Tibial artery (tissue), 4 donors: ENCODE results near the gene RPS5.

Experiments
- DNase-seq, 2 donors: peaks; one replicate each; pipeline ENCODE4 v3.0.0-alpha.2; 2019
- H3K27ac ChIP-seq, 2 donors: fragments of 200-600 bp; sonication (generic) in 1 of 2; 1 replicate in 1 of 2; 2 replicates in 1 of 2; pipeline ENCODE4 v1.5.1; 2018 to 2019; ENCODE audit warnings: mild to moderate bottlenecking in 1 of 2
- H3K27me3 ChIP-seq, 2 donors: fragments of 200-600 bp; sonication (generic) in 1 of 2; one replicate each; pipeline versions ENCODE4 v1.5.1 to v1.6.0; 2016 to 2019
- H3K36me3 ChIP-seq, 3 donors: fragments of 200-600 bp; sonication (generic) in 2 of 3; one replicate each; pipeline ENCODE4 v1.5.1; 2016 to 2019; ENCODE audit warnings: mild to moderate bottlenecking in 2 of 3
- H3K4me1 ChIP-seq, 4 donors: fragments of 200-600 bp; sonication (generic) in 2 of 4; 1 replicate in 3 of 4; 2 replicates in 1 of 4; pipeline ENCODE4 v1.5.1; 2016 to 2019
- H3K4me3 ChIP-seq, 2 donors: fragments of 200-600 bp; sonication (generic) in 1 of 2; 1 replicate in 1 of 2; 2 replicates in 1 of 2; pipeline ENCODE4 v1.5.1; 2018 to 2019; ENCODE audit warnings: mild to moderate bottlenecking in 2 of 2
- H3K9me3 ChIP-seq, 3 donors: fragments of 200-600 bp; sonication (generic) in 1 of 3; one replicate each; pipeline ENCODE4 v1.5.1; 2016 to 2019
- intact Hi-C: fragments of 100-400 bp; cut with DNase I; formaldehyde crosslinking; loops from one replicate; pipeline ENCODE4 v1.15.0; 2023; ENCODE audit warnings: low total_unique reads
- TF ChIP-seq, protein P1 (sequence below), 2 experiments: fragments of 200-600 bp in 1 of 2; fragments of 450-650 bp in 1 of 2; IDR thresholded peaks; one replicate each; pipeline ENCODE4 v1.5.1; 2017 to 2019; ENCODE audit warnings: antibody characterized with exemption in 2 of 2, mild to moderate bottlenecking in 1 of 2, moderate library complexity in 1 of 2

The RPS5 gene

DNA sequence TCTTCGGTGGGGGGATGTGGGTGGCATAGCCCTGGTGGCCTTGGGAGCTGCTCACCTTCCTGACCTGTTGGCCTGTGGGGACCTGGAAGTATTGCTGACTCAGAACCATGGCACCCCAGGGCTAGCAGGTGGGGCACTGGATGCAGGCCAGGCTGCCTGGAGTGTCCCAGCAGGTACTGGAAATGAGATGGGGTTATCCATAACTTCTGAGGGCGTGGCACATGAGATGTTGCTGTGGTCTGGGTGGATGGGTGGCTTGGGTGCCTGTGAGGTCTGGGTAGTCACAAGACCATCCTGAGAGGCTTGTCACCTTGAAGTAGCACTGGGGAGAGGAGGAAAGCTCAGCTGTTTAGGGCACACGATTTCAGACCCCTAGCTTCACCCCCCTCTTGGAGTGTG lies 7.8 kb downstream of the RPS5 start:
- no peak overlapping the region for H3K4me3 ChIP-seq
- H3K4me1 ChIP-seq = peaks cover 0 to 25% (median 5%) of the 10 kb centered on the region in 4 donors
- intact Hi-C loops = no loop called here
- peaks cover 0 to 26% of the 10 kb centered on the region in 2 donors for H3K27me3 ChIP-seq
- TF ChIP-seq, protein P1, sequence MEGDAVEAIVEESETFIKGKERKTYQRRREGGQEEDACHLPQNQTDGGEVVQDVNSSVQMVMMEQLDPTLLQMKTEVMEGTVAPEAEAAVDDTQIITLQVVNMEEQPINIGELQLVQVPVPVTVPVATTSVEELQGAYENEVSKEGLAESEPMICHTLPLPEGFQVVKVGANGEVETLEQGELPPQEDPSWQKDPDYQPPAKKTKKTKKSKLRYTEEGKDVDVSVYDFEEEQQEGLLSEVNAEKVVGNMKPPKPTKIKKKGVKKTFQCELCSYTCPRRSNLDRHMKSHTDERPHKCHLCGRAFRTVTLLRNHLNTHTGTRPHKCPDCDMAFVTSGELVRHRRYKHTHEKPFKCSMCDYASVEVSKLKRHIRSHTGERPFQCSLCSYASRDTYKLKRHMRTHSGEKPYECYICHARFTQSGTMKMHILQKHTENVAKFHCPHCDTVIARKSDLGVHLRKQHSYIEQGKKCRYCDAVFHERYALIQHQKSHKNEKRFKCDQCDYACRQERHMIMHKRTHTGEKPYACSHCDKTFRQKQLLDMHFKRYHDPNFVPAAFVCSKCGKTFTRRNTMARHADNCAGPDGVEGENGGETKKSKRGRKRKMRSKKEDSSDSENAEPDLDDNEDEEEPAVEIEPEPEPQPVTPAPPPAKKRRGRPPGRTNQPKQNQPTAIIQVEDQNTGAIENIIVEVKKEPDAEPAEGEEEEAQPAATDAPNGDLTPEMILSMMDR (IDR thresholded peaks at IDR 0.05) = no peak
- H3K27ac ChIP-seq = no peak overlapping the region
- no peak for DNase-seq
- peaks cover 35 to 55% (median 49%) of the 10 kb centered on the region in 3 donors for H3K36me3 ChIP-seq
- H3K9me3 ChIP-seq = no peaks in the 10 kb centered on the region

DNA sequence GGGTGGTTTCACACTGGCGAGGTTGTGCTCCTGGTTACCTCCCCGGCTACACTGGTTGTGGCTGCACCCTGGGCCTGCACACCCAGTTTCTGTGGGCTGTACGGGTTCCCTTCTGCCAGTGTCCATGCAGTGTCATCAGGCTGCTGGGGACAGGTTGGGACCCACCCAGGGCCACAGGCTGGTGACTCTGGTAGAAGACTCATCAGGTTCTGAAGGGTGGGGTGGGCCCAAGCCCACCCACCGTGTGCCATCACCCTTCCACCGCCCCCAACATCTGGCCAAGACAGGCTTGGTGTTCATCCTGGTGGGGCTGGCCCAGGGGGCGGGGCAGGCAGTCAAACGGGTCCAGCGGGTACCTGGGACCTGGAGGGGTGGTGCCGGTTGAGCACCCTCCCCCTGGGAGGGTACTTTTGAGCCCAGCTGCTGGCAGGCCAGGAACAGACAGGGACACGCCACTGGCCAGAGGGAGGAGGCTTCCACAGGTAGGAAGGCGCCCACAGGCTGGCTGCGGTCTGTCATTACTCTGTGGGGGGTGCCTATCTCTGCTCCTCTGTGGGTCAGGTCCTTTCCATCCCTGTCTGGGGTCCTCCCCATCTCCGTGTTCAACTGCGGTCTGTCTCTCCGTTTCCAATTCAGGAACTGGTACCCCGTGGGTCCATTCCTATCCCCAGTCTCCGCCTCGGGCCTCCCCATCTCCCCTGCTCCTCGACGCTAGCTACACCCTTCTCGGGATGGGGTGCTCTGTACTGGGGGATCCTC lies 8.3 kb downstream of the RPS5 start, which contains the start of gene RNF225:
Gene RNF225 (plus strand): TSS at position 437 of the 759 bp plus-strand sequence. CDS start 434 bp downstream, outside the sequence.
- intact Hi-C loops = no loop called here
- peaks cover 31 to 50% (median 48%) of the 10 kb centered on the region in 3 donors for H3K36me3 ChIP-seq
- H3K27me3 ChIP-seq = peaks cover 0 to 26% of the 10 kb centered on the region in 2 donors
- H3K9me3 ChIP-seq = no peaks in the 10 kb centered on the region
- no peak within 1 kb of the TSS for H3K27ac ChIP-seq
- no peak within 1 kb of the TSS for H3K4me3 ChIP-seq
- no peak for DNase-seq
- TF ChIP-seq, protein P1 (IDR thresholded peaks at IDR 0.05) = no peak
- peaks cover 0 to 26% (median 10%) of the 10 kb centered on the region in 4 donors for H3K4me1 ChIP-seq

DNA sequence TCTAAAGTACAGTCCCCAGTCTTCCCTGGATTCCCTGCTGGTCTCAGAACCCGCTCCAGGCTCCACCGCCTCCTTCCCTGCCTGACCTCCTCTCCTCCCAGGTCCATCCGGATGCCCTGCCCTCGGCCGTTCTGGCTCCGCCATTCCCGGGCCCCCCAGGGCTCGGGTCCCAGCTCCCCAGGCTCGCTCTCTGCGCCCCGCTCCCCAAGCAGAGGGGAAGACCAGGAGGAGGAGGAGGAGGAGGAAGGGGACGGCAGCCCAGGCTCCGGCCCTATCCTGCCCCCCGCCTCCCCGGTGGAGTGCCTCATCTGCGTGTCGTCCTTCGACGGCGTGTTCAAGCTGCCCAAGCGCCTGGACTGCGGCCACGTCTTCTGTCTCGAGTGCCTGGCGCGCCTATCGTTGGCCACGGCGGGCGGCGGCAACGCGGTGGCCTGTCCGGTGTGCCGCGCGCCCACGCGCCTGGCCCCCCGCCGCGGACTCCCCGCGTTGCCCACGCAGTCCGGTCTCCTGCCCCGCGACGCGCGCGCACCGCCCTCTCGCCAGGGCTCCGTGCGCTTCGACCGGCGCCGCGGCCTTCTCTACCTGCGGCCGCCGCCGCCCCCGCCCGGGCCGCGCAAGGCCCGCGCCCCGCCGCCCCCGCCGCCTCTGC lies 9.0 kb downstream of the RPS5 start:
- intact Hi-C loops = no loop called here
- H3K4me3 ChIP-seq = no peak overlapping the region
- TF ChIP-seq, protein P1 (IDR thresholded peaks at IDR 0.05) = no peak
- H3K4me1 ChIP-seq = peaks cover 0 to 29% (median 16%) of the 10 kb centered on the region in 4 donors
- H3K27me3 ChIP-seq = peaks cover 0 to 26% of the 10 kb centered on the region in 2 donors
- DNase-seq = no peak
- no peaks in the 10 kb centered on the region for H3K9me3 ChIP-seq
- H3K36me3 ChIP-seq = peaks cover 31 to 43% (median 41%) of the 10 kb centered on the region in 3 donors
- no peak overlapping the region for H3K27ac ChIP-seq

DNA sequence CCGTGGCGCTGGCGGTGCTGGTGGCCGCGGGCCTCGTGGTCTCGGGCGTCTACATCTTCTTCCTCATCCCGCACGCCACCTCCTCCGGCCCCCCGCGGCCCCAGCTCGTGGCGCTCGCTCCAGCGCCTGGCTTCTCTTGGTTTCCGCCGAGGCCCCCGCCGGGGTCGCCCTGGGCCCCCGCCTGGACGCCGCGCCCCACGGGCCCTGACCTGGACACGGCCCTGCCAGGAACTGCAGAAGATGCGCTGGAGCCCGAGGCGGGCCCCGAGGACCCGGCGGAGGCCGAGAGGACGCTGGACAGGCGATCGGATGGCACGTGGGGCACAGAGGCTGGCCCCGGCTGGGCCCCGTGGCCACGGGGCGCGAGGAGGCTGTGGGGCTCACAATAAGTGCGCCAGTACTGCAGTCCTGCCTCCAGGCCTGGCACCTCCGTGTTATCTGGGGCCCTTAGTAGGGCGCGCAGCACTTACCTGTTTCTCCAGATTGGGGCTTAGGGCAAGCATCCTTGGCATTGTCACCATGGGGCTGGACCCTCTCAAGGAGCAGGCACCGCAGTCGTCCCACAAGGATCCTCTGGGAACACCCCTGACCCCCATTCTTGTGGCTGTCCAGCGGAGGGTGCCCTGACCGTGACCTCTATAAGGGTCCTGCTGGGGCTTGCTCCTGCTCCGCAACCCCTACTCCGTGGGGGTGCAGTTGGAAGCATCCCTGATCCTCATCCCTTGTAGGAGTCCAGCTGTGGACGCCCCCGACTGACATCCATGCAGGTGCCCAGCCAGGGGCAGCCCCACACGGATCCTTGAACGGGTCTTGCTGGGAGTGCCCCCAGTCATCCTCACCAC lies 9.8 kb downstream of the RPS5 start:
- Histone ChIP-seq H3K27ac (no peak overlapping the region), H3K27me3 (peaks cover 0 to 26% of the 10 kb centered on the region in 2 donors), H3K9me3 (no peaks in the 10 kb centered on the region), H3K36me3 (peaks cover 31 to 35% (median 33%) of the 10 kb centered on the region in 3 donors), H3K4me3 (no peak overlapping the region), H3K4me1 (peaks cover 0 to 32% (median 21%) of the 10 kb centered on the region in 4 donors)
- no peak for DNase-seq
- intact Hi-C loops = no loop called here
- TF ChIP-seq, protein P1 (IDR thresholded peaks at IDR 0.05) = no peak

DNA sequence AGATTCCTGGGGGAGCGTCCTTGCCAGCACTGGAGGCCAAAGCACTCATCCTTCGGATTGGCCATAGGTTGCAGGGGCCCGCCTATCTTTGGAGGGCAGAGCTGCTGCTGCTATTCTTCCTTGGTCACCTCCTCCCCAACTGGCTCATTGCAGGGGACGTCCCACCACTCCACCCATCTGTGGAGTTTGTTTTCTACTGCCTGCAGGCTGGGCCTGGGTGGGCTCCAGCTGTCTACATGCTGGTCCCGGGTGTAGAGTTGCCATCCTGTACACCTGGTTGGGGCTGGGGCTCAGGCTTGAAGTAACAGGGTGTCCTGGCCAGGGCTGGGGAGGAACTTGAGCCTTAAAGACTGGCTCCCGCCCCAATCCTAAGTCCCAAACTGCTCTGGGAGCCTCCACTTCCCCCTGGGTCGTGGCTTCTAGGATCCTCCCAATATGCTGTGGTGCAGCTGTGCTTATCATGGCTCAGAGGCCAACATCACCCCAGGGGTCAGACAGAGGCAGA lies 10.5 kb downstream of the RPS5 start:
- H3K27me3 ChIP-seq = peaks cover 0 to 26% of the 10 kb centered on the region in 2 donors
- H3K4me1 ChIP-seq = peaks cover 0 to 35% (median 24%) of the 10 kb centered on the region in 4 donors
- H3K4me3 ChIP-seq = no peak overlapping the region
- H3K36me3 ChIP-seq = peaks cover 27 to 28% (median 28%) of the 10 kb centered on the region in 3 donors
- H3K27ac ChIP-seq = no peak overlapping the region
- TF ChIP-seq, protein P1 (IDR thresholded peaks at IDR 0.05) = no peak
- intact Hi-C loops = no loop called here
- H3K9me3 ChIP-seq = no peaks in the 10 kb centered on the region
- DNase-seq = no peak
